Ishikawa (cell line): ENCODE measurements around the gene MCF2L.

Source experiments
- CEBPB ChIP-seq: IDR thresholded peaks from 2 replicates; pipeline ENCODE4 v1.6.1; 2012
- CREB1 ChIP-seq: IDR thresholded peaks from 2 replicates; pipeline ENCODE4 v1.6.1; 2012; ENCODE audit warnings: low read depth
- EGR1 ChIP-seq: IDR thresholded peaks from 2 replicates; pipeline ENCODE4 v1.6.1; 2012
- EP300 ChIP-seq: IDR thresholded peaks from 2 replicates; pipeline ENCODE4 v1.6.1; 2012; ENCODE audit warnings: borderline replicate concordance
- FOXM1 ChIP-seq: IDR thresholded peaks from 2 replicates; pipeline ENCODE4 v1.6.1; 2012; ENCODE audit warnings: low read depth, borderline replicate concordance
- MAX ChIP-seq: IDR thresholded peaks from 2 replicates; pipeline ENCODE4 v1.6.1; 2012
- NFIC ChIP-seq: IDR thresholded peaks from 2 replicates; pipeline ENCODE4 v1.6.1; 2012
- RAD21 ChIP-seq: IDR thresholded peaks from 2 replicates; pipeline ENCODE4 v1.6.1; 2012; ENCODE audit warnings: low read depth
- REST ChIP-seq: IDR thresholded peaks from 2 replicates; pipeline ENCODE4 v1.6.1; 2012; ENCODE audit warnings: low read depth, mild to moderate bottlenecking
- TAF1 ChIP-seq: IDR thresholded peaks from 2 replicates; pipeline ENCODE4 v1.6.1; 2012; ENCODE audit warnings: low read depth, mild to moderate bottlenecking
- TCF12 ChIP-seq: IDR thresholded peaks from 2 replicates; pipeline ENCODE4 v1.6.1; 2012; ENCODE audit warnings: low read depth
- TEAD4 ChIP-seq: IDR thresholded peaks from 2 replicates; pipeline ENCODE4 v1.6.1; 2012
- USF1 ChIP-seq: IDR thresholded peaks from 2 replicates; pipeline ENCODE4 v1.6.1; 2012
- YY1 ChIP-seq: IDR thresholded peaks from 2 replicates; pipeline ENCODE4 v1.6.1; 2012; ENCODE audit warnings: low read depth
- ZBTB7A ChIP-seq: IDR thresholded peaks from 2 replicates; pipeline ENCODE4 v1.6.1; 2012; ENCODE audit warnings: low read depth

The MCF2L gene

GRCh38 chr13:113118261-113119021 lies 149.4 kb downstream of the MCF2L start:
- TF ChIP-seq CEBPB: no peak
- TF ChIP-seq EP300: no peak
- TF ChIP-seq RAD21: no peak
- no peak for TF ChIP-seq REST
- no peak for TF ChIP-seq NFIC
- no peak for TF ChIP-seq TEAD4
- no peak for TF ChIP-seq ZBTB7A
- TF ChIP-seq MAX: no peak
- TF ChIP-seq USF1: no peak

- TF ChIP-seq USF1 (peak; percentile 34; the same call in 1 of the 2 replicates), RAD21 (no peak)
Observed at GRCh38 chr13:113119166-113119821, 150.3 kb downstream of the MCF2L start.

GRCh38 chr13:113119822-113120189 lies 150.8 kb downstream of the MCF2L start:
- TF ChIP-seq NFIC (no peak), TEAD4 (no peak), RAD21 (no peak), REST (no peak), USF1 (no peak), TAF1 (no peak), ZBTB7A (no peak), CREB1 (no peak)

GRCh38 chr13:113120300-113121182 lies 151.5 kb downstream of the MCF2L start:
- TF ChIP-seq CREB1 (no peak), EP300 (no peak), TAF1 (no peak), REST (no peak), YY1 (no peak), TCF12 (no peak), MAX (no peak), NFIC (no peak), ZBTB7A (no peak), TEAD4 (no peak), CEBPB (no peak), FOXM1 (no peak), RAD21 (no peak), EGR1 (no peak), USF1 (no peak)
